Inferior parietal cortex (tissue), 1 donor: ENCODE results near the gene NALCN.
"Not testable (repeated sequence)": the region's sequence is repeated elsewhere in the genome, so short reads cannot be mapped to it uniquely, and the experiment has no call there.

Experiments used
- DNase-seq: peaks from one replicate; pipeline ENCODE4 v3.0.0-alpha.2; 2016; ENCODE audit errors: extremely low spot score

The NALCN gene

GRCh38 chr13:101341464-101341863, 74.8 kb downstream of the NALCN start:
- no peak for DNase-seq

- DNase-seq, result no peak
Observed at GRCh38 chr13:101339202-101339601, 77.1 kb downstream of the NALCN start.

- no peak for DNase-seq
Observed at GRCh38 chr13:101332583-101332982, 83.7 kb downstream of the NALCN start.

GRCh38 chr13:101331731-101332130, 84.6 kb downstream of the NALCN start:
- DNase-seq, result no peak

GRCh38 chr13:101327871-101328270, 88.4 kb downstream of the NALCN start:
- no peak for DNase-seq

- DNase-seq, result no peak
Observed at GRCh38 chr13:101326710-101327109, 89.6 kb downstream of the NALCN start.

GRCh38 chr13:101325423-101325822, 90.9 kb downstream of the NALCN start:
- DNase-seq, result no peak

GRCh38 chr13:101323601-101324000, 92.7 kb downstream of the NALCN start:
- DNase-seq, result no peak

- DNase-seq, result no peak
Observed at GRCh38 chr13:101317986-101318523, 98.3 kb downstream of the NALCN start.

GRCh38 chr13:101313479-101313878, 102.8 kb downstream of the NALCN start:
- not testable (repeated sequence) for DNase-seq

GRCh38 chr13:101309014-101309619, 107.2 kb downstream of the NALCN start:
- DNase-seq, result no peak

- no peak for DNase-seq
Observed at GRCh38 chr13:101308247-101309013, 107.9 kb downstream of the NALCN start.

GRCh38 chr13:101307181-101307701, 109.1 kb downstream of the NALCN start:
- DNase-seq, result no peak

- no peak for DNase-seq
Observed at GRCh38 chr13:101306773-101307172, 109.5 kb downstream of the NALCN start.

- no peak for DNase-seq
Observed at GRCh38 chr13:101305981-101306411, 110.3 kb downstream of the NALCN start.

- peak; percentile 21 for DNase-seq
Observed at GRCh38 chr13:101303521-101303920, 112.8 kb downstream of the NALCN start.

GRCh38 chr13:101301053-101301452, 115.3 kb downstream of the NALCN start:
- no peak for DNase-seq

- DNase-seq, result no peak
Observed at GRCh38 chr13:101300531-101300930, 115.8 kb downstream of the NALCN start.

- DNase-seq, result no peak
Observed at GRCh38 chr13:101298517-101298916, 117.8 kb downstream of the NALCN start.

- DNase-seq, result no peak
Observed at GRCh38 chr13:101297794-101298193, 118.5 kb downstream of the NALCN start.

GRCh38 chr13:101292711-101293110, 123.6 kb downstream of the NALCN start:
- DNase-seq, result no peak

GRCh38 chr13:101291646-101292515, 124.4 kb downstream of the NALCN start:
- no peak for DNase-seq
